ENCODE data around the gene TTC7B. TPM values are rescaled to one million over a fixed set of nuclear protein-coding genes. Genes with fewer than 3 reads are reported as not detected.

Gene TTC7B
- total and polyA plus RNA-seq, 2 experiments from 2014 or later, result 7.9 to 28.6 TPM

DNA sequence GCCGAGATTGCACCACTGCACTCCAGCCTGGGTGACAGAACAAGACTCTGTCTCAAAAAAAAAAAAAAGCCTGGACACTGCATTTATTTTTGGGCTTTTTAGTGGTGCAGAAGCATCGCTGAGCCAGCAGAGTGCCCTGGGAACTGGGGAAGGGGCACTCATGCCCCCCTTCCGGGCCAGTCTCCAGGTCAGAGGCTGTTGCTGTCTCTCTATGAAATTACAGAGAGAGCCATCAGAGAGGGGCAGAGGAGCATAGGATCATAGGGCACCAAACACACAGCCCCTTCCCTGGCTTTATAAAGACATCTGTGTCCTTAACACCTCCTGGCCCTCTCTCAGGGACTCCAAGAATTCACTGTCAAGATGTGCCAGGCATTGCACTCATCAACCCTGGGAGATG lies 223.6 kb downstream of the TTC7B start (continued):
- TF ChIP-seq, protein P1, sequence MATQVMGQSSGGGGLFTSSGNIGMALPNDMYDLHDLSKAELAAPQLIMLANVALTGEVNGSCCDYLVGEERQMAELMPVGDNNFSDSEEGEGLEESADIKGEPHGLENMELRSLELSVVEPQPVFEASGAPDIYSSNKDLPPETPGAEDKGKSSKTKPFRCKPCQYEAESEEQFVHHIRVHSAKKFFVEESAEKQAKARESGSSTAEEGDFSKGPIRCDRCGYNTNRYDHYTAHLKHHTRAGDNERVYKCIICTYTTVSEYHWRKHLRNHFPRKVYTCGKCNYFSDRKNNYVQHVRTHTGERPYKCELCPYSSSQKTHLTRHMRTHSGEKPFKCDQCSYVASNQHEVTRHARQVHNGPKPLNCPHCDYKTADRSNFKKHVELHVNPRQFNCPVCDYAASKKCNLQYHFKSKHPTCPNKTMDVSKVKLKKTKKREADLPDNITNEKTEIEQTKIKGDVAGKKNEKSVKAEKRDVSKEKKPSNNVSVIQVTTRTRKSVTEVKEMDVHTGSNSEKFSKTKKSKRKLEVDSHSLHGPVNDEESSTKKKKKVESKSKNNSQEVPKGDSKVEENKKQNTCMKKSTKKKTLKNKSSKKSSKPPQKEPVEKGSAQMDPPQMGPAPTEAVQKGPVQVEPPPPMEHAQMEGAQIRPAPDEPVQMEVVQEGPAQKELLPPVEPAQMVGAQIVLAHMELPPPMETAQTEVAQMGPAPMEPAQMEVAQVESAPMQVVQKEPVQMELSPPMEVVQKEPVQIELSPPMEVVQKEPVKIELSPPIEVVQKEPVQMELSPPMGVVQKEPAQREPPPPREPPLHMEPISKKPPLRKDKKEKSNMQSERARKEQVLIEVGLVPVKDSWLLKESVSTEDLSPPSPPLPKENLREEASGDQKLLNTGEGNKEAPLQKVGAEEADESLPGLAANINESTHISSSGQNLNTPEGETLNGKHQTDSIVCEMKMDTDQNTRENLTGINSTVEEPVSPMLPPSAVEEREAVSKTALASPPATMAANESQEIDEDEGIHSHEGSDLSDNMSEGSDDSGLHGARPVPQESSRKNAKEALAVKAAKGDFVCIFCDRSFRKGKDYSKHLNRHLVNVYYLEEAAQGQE (IDR thresholded peaks at IDR 0.05; ENCODE audit: unreplicated experiment), result no peak
- TF ChIP-seq CREB1 (CRISPR knock-in tag; IDR thresholded peaks at IDR 0.05; ENCODE audit: low read depth) (no peak), POLR2AphosphoS5 (IDR thresholded peaks at IDR 0.05; ENCODE audit: low read depth) (no peak)

- Histone ChIP-seq H3K27ac (ENCODE audit: low read depth) (no peak overlapping the region), H3K9me2 (ENCODE audit: insufficient read depth) (no peaks in the 10 kb centered on the region), H3K4me2 (no peak overlapping the region), H3F3A (replicated peaks; ENCODE audit: low read depth) (no peaks in the 10 kb centered on the region), H4K20me1 (replicated peaks; ENCODE audit: insufficient read depth) (no peaks in the 10 kb centered on the region), H3K27me3 (ENCODE audit: insufficient read depth) (no peaks in the 10 kb centered on the region), H3K36me3 (ENCODE audit: insufficient read depth) (no peaks in the 10 kb centered on the region), H3K79me2 (replicated peaks; ENCODE audit: insufficient read depth) (no peaks in the 10 kb centered on the region), H2AFZ (no peak overlapping the region), H3K4me3 (no peak overlapping the region), H3K4me1 (ENCODE audit: insufficient read depth) (no peaks in the 10 kb centered on the region)
- Mint-ChIP-seq H3K4me3 (no peak overlapping the region), H3K4me1 (peaks cover 6% of the 10 kb centered on the region; the same call in 2 of the 3 replicates), H3K36me3 (ENCODE audit: low read depth) (no peaks in the 10 kb centered on the region), H3K27me3 (ENCODE audit: insufficient read depth, low read depth, poor library complexity) (peaks cover 2% of the 10 kb centered on the region), H3K9me3 (no peaks in the 10 kb centered on the region; the same call in 2 of the 3 replicates), H3K27ac (no peak overlapping the region; the same call in 1 of the 2 replicates)
- ATAC-seq, result no peak
- no peak for DNase-seq (ENCODE audit: low spot score)
- TF ChIP-seq POLR2AphosphoS5 (IDR thresholded peaks at IDR 0.05; ENCODE audit: low read depth), result no peak
- TF ChIP-seq ZNF114 (CRISPR knock-in tag; IDR thresholded peaks at IDR 0.05), result no peak
- no peak for TF ChIP-seq EZH2phosphoT487 (IDR thresholded peaks at IDR 0.05; ENCODE audit: unreplicated experiment)
- TF ChIP-seq, protein P1 (IDR thresholded peaks at IDR 0.05; ENCODE audit: unreplicated experiment), result no peak
- TF ChIP-seq STAT1 (IDR thresholded peaks at IDR 0.05; ENCODE audit: unreplicated experiment), result no peak
- TF ChIP-seq EZH2 (IDR thresholded peaks at IDR 0.05; ENCODE audit: low read depth, unreplicated experiment), result no peak
- TF ChIP-seq, protein P2, sequence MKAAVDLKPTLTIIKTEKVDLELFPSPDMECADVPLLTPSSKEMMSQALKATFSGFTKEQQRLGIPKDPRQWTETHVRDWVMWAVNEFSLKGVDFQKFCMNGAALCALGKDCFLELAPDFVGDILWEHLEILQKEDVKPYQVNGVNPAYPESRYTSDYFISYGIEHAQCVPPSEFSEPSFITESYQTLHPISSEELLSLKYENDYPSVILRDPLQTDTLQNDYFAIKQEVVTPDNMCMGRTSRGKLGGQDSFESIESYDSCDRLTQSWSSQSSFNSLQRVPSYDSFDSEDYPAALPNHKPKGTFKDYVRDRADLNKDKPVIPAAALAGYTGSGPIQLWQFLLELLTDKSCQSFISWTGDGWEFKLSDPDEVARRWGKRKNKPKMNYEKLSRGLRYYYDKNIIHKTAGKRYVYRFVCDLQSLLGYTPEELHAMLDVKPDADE (IDR thresholded peaks at IDR 0.05), result no peak
- TF ChIP-seq NANOG (IDR thresholded peaks at IDR 0.05; ENCODE audit: borderline replicate concordance), result no peak
- no peak for TF ChIP-seq CTCF (conservative IDR thresholded peaks at IDR 0.05; ENCODE audit: low read depth in 2 of 2)
- no peak for TF ChIP-seq CREB1 (CRISPR knock-in tag; IDR thresholded peaks at IDR 0.05; ENCODE audit: low read depth)
Observed at GRCh38 chr14:90587918-90588317, 228.3 kb downstream of the TTC7B start.

All from GM23338 (cell line).